ENCODE data around the gene KIF1A.

DNA sequence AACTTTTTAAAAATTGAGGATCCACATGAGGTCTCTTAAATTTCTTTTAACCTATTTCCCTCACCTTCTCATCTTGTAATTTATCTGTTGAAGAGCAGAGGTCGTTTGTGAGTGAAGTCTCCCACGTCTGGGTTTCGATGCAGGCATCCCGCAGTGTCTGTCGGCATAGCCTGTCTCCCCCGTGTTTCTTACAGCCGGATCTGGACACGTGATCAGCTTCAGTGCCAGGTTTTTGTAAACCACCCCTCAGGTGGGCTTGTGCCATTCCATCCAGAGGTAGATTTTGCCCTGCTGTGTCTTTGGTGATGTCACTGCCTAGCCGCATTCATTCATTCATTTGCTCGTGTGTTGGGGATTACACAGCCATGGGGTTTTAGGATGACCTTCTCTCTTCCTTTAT, 112.2 kb downstream of the KIF1A start:
- TF ChIP-seq CTCF (IDR thresholded peaks at IDR 0.05) = no peak
- no peak for TF ChIP-seq POLR2AphosphoS5 (IDR thresholded peaks at IDR 0.05)

Measured in suprapubic skin (tissue), 3 donors.